GM08714 (cell line): Measurements from ENCODE around the gene DCLK2.

Experiments
- H3K4me3 ChIP-seq: fragments of 200-500 bp; sonication (Bioruptor generic); 2 replicates; pipeline ENCODE4 v1.5.1; 2014; ENCODE audit warnings: mild to moderate bottlenecking, low read length, inconsistent platforms
- ZNF274 ChIP-seq: IDR thresholded peaks from 2 replicates; pipeline ENCODE4 v1.6.1; 2012; ENCODE audit warnings: mild to moderate bottlenecking, low read depth, low read length

DCLK2 gene

GRCh38 chr4:150278206-150278605 is 200.0 kb downstream of the DCLK2 start:
- no peak for TF ChIP-seq ZNF274

GRCh38 chr4:150280081-150280895 is 202.0 kb downstream of the DCLK2 start:
- no peak for TF ChIP-seq ZNF274
- H3K4me3 ChIP-seq, result no peak overlapping the region

More at GRCh38 chr4:150278206-150278605, 200.0 kb downstream of the DCLK2 start:
- H3K4me3 ChIP-seq, result no peak overlapping the region

GRCh38 chr4:150280975-150281374 is 202.7 kb downstream of the DCLK2 start:
- H3K4me3 ChIP-seq, result no peak overlapping the region
- TF ChIP-seq ZNF274, result no peak

GRCh38 chr4:150283689-150284088 is 205.4 kb downstream of the DCLK2 start:
- TF ChIP-seq ZNF274, result no peak
- no peak overlapping the region for H3K4me3 ChIP-seq

GRCh38 chr4:150286656-150287055 is 208.4 kb downstream of the DCLK2 start:
- no peak for TF ChIP-seq ZNF274

GRCh38 chr4:150289198-150289597 is 211.0 kb downstream of the DCLK2 start:
- no peak for TF ChIP-seq ZNF274

More at GRCh38 chr4:150286656-150287055, 208.4 kb downstream of the DCLK2 start:
- H3K4me3 ChIP-seq, result no peak overlapping the region

GRCh38 chr4:150289881-150290280 is 211.6 kb downstream of the DCLK2 start:
- no peak for TF ChIP-seq ZNF274
- H3K4me3 ChIP-seq, result no peak overlapping the region

More at GRCh38 chr4:150289198-150289597, 211.0 kb downstream of the DCLK2 start:
- H3K4me3 ChIP-seq, result no peak overlapping the region

- H3K4me3 ChIP-seq, result no peak overlapping the region
- no peak for TF ChIP-seq ZNF274
Observed at GRCh38 chr4:150297861-150298474, 219.7 kb downstream of the DCLK2 start.

GRCh38 chr4:150299816-150300215 is 221.6 kb downstream of the DCLK2 start:
- TF ChIP-seq ZNF274, result no peak
- no peak overlapping the region for H3K4me3 ChIP-seq

- TF ChIP-seq ZNF274, result no peak
- H3K4me3 ChIP-seq, result no peak overlapping the region
Observed at GRCh38 chr4:150302553-150302952, 224.3 kb downstream of the DCLK2 start.

- TF ChIP-seq ZNF274, result no peak
- H3K4me3 ChIP-seq, result no peak overlapping the region
Observed at GRCh38 chr4:150305995-150306394, 227.8 kb downstream of the DCLK2 start.

GRCh38 chr4:150306719-150307118 is 228.5 kb downstream of the DCLK2 start:
- TF ChIP-seq ZNF274, result no peak
- no peak overlapping the region for H3K4me3 ChIP-seq
